Panc1 (cell line): ENCODE data around the gene CCDC183. TPM values are rescaled to one million over a fixed set of nuclear protein-coding genes. Genes with fewer than 3 reads are reported as not detected.

ENCODE experiments used
- ATAC-seq: fragments of 200-7000 bp; cut with Tn5 transposase; 2 replicates; pipeline ENCODE4 v1.9.1; 2020; ENCODE audit warnings: mild to moderate bottlenecking, moderate library complexity
- BruUV-seq: library from RNA; stranded (reverse); fragments of 400-500 nt; replicated peaks from 2 replicates; lab custom pipeline; 2021; lab: Mats Ljungman, UMichigan
- CTCF ChIA-PET: fragments of 300-600 bp; sonication (Branson Sonifier 250); formaldehyde crosslinking; loops from one replicate; lab custom pipeline; 2022; ENCODE audit warnings: antibody characterized with exemption; lab: Charles Lee
- POLR2A ChIA-PET: fragments of 300-600 bp; sonication (Branson Sonifier 250); formaldehyde crosslinking; loops from one replicate; lab custom pipeline; 2022; ENCODE audit warnings: antibody characterized with exemption; lab: Charles Lee
- DNase-seq: peaks from one replicate; pipeline ENCODE4 v3.0.0-alpha.2; 2010; ENCODE audit warnings: low read depth, low spot score
- H3K27ac ChIP-seq: 2 replicates; pipeline ENCODE4 v1.5.1; 2011; ENCODE audit warnings: mild to moderate bottlenecking, low read length, inconsistent platforms
- H3K27me3 ChIP-seq: fragments of 200-500 bp; sonication (Bioruptor generic); 2 replicates; pipeline ENCODE4 v1.6.0; 2014; ENCODE audit warnings: low read length, inconsistent platforms; ENCODE audit not compliant: control insufficient read depth, insufficient read depth
- H3K36me3 ChIP-seq: fragments of 200-500 bp; sonication (Bioruptor generic); 2 replicates; pipeline ENCODE4 v1.5.1; 2014; ENCODE audit warnings: inconsistent platforms, mild to moderate bottlenecking, low read length, moderate library complexity; ENCODE audit not compliant: control insufficient read depth, insufficient read depth
- H3K4me1 ChIP-seq: 2 replicates; pipeline ENCODE4 v1.5.1; 2011; ENCODE audit warnings: inconsistent platforms, mild to moderate bottlenecking, low read length, moderate library complexity; ENCODE audit not compliant: control insufficient read depth, insufficient read depth
- H3K4me3 ChIP-seq, 2 experiments: 2 replicates each; pipeline ENCODE4 v1.5.1; 2011 to 2012; ENCODE audit warnings: low read depth in 2 of 2, low read length in 2 of 2, mild to moderate bottlenecking in 2 of 2, inconsistent platforms in 1 of 2, moderate library complexity in 1 of 2
- H3K9me3 ChIP-seq: fragments of 200-500 bp; sonication (Bioruptor generic); 2 replicates; pipeline ENCODE4 v1.5.1; 2014; ENCODE audit warnings: low read depth, mild to moderate bottlenecking, inconsistent platforms, low read length, moderate library complexity; ENCODE audit not compliant: control insufficient read depth, insufficient read depth
- POLR2AphosphoS5 ChIP-seq: IDR thresholded peaks from 2 replicates; pipeline ENCODE4 v1.6.1; 2012; ENCODE audit warnings: mild to moderate bottlenecking, low read depth, low read length, moderate library complexity
- SIN3A ChIP-seq: IDR thresholded peaks from 2 replicates; pipeline ENCODE4 v1.6.1; 2012; ENCODE audit warnings: low read depth, mild to moderate bottlenecking, low read length, moderate library complexity, borderline replicate concordance; ENCODE audit not compliant: insufficient read depth
- TCF7L2 ChIP-seq: IDR thresholded peaks from 2 replicates; pipeline ENCODE4 v1.6.1; 2011; ENCODE audit warnings: mild to moderate bottlenecking, low read depth, low read length, inconsistent platforms
- in situ Hi-C: cut with HindIII; loops from 2 replicates; pipeline ENCODE4 v1.10.0; 2016; ENCODE audit warnings: low sequenced_read_pairs, low pct_unique_long_range_greater_than_20kb
- intact Hi-C: fragments of 100-400 bp; cut with micrococcal nuclease; formaldehyde crosslinking; loops from one replicate; pipeline ENCODE4 v1.10.0; 2022; ENCODE audit not compliant: unreplicated experiment
- total RNA-seq: library from RNA; stranded (reverse); gene quantifications from one replicate; pipeline ENCODE4 v1.2.1, GENCODE V29; 2021; ENCODE audit not compliant: unreplicated experiment
- TF ChIP-seq, protein P1 (sequence below), 2 experiments: IDR thresholded peaks; 2 replicates each; pipeline ENCODE4 v1.6.1; 2011 to 2012; ENCODE audit warnings: low read depth in 2 of 2, control low read depth in 1 of 2, low read length in 1 of 2, mild to moderate bottlenecking in 1 of 2, moderate library complexity in 1 of 2; ENCODE audit not compliant: insufficient read depth in 1 of 2
- TF ChIP-seq, protein P2 (sequence below): fragments of 450-650 bp; IDR thresholded peaks from 2 replicates; pipeline ENCODE4 v1.5.1; 2017; ENCODE audit warnings: mild to moderate bottlenecking

Gene CCDC183
- total RNA-seq, 1 experiment from 2014 or later = 0.62 TPM

- Histone ChIP-seq H3K9me3 (no peaks in the 10 kb centered on the region), H3K4me3 (peak overlapping the region; percentile 64 to 69; a peak in 3 of 4 replicates), H3K36me3 (no peaks in the 10 kb centered on the region), H3K27ac (peak overlapping the region; percentile 83; the same call in 1 of the 2 replicates), H3K4me1 (peaks cover 18% of the 10 kb centered on the region), H3K27me3 (no peaks in the 10 kb centered on the region)
- no peak for ATAC-seq
- TF ChIP-seq, protein P1, sequence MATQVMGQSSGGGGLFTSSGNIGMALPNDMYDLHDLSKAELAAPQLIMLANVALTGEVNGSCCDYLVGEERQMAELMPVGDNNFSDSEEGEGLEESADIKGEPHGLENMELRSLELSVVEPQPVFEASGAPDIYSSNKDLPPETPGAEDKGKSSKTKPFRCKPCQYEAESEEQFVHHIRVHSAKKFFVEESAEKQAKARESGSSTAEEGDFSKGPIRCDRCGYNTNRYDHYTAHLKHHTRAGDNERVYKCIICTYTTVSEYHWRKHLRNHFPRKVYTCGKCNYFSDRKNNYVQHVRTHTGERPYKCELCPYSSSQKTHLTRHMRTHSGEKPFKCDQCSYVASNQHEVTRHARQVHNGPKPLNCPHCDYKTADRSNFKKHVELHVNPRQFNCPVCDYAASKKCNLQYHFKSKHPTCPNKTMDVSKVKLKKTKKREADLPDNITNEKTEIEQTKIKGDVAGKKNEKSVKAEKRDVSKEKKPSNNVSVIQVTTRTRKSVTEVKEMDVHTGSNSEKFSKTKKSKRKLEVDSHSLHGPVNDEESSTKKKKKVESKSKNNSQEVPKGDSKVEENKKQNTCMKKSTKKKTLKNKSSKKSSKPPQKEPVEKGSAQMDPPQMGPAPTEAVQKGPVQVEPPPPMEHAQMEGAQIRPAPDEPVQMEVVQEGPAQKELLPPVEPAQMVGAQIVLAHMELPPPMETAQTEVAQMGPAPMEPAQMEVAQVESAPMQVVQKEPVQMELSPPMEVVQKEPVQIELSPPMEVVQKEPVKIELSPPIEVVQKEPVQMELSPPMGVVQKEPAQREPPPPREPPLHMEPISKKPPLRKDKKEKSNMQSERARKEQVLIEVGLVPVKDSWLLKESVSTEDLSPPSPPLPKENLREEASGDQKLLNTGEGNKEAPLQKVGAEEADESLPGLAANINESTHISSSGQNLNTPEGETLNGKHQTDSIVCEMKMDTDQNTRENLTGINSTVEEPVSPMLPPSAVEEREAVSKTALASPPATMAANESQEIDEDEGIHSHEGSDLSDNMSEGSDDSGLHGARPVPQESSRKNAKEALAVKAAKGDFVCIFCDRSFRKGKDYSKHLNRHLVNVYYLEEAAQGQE (IDR thresholded peaks at IDR 0.05; ENCODE audit: insufficient read depth in 1 of 2, low read depth in 2 of 2, low read length in 1 of 2) = no peak
- TF ChIP-seq, protein P2, sequence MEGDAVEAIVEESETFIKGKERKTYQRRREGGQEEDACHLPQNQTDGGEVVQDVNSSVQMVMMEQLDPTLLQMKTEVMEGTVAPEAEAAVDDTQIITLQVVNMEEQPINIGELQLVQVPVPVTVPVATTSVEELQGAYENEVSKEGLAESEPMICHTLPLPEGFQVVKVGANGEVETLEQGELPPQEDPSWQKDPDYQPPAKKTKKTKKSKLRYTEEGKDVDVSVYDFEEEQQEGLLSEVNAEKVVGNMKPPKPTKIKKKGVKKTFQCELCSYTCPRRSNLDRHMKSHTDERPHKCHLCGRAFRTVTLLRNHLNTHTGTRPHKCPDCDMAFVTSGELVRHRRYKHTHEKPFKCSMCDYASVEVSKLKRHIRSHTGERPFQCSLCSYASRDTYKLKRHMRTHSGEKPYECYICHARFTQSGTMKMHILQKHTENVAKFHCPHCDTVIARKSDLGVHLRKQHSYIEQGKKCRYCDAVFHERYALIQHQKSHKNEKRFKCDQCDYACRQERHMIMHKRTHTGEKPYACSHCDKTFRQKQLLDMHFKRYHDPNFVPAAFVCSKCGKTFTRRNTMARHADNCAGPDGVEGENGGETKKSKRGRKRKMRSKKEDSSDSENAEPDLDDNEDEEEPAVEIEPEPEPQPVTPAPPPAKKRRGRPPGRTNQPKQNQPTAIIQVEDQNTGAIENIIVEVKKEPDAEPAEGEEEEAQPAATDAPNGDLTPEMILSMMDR = no peak
- TF ChIP-seq SIN3A = no peak
- TF ChIP-seq POLR2AphosphoS5 = no peak
- TF ChIP-seq TCF7L2 = no peak
- no TSS peak for BruUV-seq
- intact Hi-C loops (no loop called here), in situ Hi-C loops (no loop called here)
- ChIA-PET CTCF (no interaction called here), POLR2A (interaction anchor here (0.6 kb wide), 1 partner anchor 87 kb away, joined by 6 read pairs; no protein-coding TSS in a partner anchor)
- DNase-seq = no peak
Observed at GRCh38 chr9:136850866-136851775, 55.0 kb downstream of the CCDC183 start.

GRCh38 chr9:136851941-136852663 is 56.0 kb downstream of the CCDC183 start, which contains the start of gene MAMDC4:
TSS of gene MAMDC4 (plus strand) at chr9:136852346. CDS start at chr9:136852417, 71 bp downstream.
- DNase-seq (no peak), ATAC-seq (no peak)
- H3K4me3 ChIP-seq = no peak within 1 kb of the TSS
- H3K4me1 ChIP-seq = peaks cover 21% of the 10 kb centered on the region
- POLR2A ChIA-PET = no interaction called here
- intact Hi-C loops (no loop called here), in situ Hi-C loops (no loop called here)
- BruUV-seq = no TSS peak
- H3K36me3 ChIP-seq = no peaks in the 10 kb centered on the region
- H3K27me3 ChIP-seq = no peaks in the 10 kb centered on the region
- H3K9me3 ChIP-seq = no peaks in the 10 kb centered on the region
- H3K27ac ChIP-seq = peak within 1 kb of the TSS; percentile 59
- CTCF ChIA-PET = interaction anchor here (0.7 kb wide), 1 partner anchor 129 kb away, joined by 3 read pairs; no protein-coding TSS in a partner anchor
- TF ChIP-seq POLR2AphosphoS5 (no peak; the same call in 1 of the 2 replicates), TCF7L2 (no peak), SIN3A (no peak)
- TF ChIP-seq, protein P2 = no peak
- TF ChIP-seq, protein P1 (IDR thresholded peaks at IDR 0.05; ENCODE audit: insufficient read depth in 1 of 2, low read depth in 2 of 2, low read length in 1 of 2) = no peak
